GM19099 (cell line): ENCODE results near the gene ANKRD55.

Source experiments
- POLR2A ChIP-seq: IDR thresholded peaks from 3 replicates; pipeline ENCODE4 v1.6.1; 2011; ENCODE audit warnings: low read depth; ENCODE audit not compliant: insufficient read length; ENCODE audit errors: extremely low read depth

ANKRD55 gene

DNA sequence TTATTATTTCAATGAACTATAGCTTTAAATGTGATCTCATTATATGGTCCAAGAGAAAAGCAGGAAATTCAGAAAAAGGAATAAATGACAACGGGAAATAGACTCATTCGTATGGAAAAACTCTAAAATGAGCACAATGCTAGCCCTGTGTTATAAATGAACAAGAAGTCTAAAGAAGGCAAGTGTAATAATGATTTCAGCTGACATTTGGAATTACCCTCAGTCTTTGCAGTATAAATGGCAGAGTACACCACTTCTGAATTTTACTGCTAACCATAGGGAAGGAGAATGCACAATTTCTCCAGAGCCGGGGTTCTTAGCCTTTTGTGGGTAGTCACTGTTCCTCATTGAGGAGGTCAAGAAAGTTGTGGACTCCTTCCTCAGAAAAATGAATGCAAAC is 93.1 kb downstream of the ANKRD55 start:
- no peak for TF ChIP-seq POLR2A

DNA sequence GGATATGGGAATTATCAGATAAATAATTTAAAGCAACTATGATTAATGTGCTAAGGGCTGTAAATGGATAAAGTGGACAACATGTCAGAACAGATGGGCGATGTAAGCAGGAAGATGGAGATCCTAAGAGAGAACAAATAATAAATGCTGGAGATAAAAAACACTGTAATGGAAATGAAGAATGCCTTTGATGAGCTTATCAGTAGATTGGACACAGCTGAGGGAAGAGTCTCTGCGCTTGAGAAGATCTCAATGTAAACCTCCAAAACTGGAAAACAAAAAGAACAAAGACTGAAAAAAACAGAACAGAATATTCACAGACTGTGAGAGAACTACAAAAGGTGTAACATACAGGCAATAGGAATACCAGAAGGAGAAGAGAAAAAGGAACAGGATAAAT is 102.5 kb downstream of the ANKRD55 start:
- no peak for TF ChIP-seq POLR2A

DNA sequence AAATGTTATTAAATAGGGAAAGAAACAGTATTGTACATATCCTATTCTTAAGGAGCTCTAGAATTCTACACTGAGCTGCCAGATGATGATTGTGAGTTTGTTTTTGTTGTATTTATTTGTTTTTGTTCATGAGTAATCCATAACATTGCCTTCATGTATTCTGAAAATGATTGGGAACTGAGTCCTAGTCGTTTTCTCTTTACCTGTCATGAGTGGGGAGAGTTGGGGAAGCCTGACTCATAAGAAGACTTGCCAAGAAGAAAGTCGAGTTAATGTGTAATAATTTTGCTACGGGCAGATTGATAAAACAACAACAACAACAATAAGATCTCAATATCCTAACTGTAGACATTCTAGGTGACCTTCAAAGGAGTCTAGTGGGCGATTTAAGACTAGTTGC is 103.8 kb downstream of the ANKRD55 start:
- TF ChIP-seq POLR2A: no peak

DNA sequence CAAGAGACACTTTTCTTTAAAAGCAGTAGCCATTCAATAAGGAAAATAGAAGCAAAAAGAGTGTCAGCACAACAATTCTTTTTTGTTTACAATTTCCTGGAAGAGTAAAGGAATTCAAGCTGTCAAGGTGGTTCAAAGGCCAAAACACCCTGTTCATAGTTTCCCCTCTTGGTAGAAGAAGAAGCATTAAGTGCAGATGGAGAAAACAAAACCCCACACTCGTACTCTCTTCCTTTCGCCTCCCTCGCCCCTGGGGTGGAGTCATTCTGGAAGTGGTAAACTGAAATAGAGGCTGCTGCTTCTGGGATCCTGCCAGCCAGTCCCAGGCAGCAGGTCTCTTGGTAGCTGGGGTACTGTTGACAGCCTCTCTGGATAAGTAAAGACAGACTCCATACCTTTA is 105.0 kb downstream of the ANKRD55 start:
- no peak for TF ChIP-seq POLR2A

DNA sequence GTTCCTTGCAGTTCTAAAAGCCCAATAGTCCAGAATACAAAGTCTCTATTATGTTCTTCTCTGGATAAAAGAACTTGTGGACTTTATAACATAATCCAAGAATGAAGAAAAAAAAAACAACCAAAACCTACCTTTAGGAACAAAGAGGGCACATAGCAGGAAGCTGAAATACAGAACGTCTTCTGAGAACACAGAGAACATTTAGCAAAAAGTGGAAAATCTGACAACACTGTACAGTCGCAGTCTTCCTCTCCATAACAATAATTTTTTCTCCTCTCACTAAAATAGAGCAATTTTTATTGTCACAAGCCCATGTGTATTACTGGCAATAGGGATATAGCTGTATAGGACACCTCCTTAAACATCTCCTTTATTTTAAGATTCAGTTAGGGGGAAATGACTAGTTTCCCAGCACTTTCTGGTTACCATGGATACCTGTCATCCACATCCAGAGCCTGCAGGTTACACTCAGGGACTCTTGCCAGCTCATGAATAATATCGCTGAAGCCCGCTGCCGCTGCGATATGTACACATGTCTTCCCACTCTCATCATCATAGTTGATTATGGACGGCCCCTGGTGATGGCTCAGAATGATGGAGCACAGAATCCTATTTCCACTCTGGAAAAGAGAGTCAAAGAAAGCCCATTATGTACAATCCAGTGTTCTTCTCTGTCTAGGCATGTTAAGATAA is 106.5 kb downstream of the ANKRD55 start:
- TF ChIP-seq POLR2A: no peak

DNA sequence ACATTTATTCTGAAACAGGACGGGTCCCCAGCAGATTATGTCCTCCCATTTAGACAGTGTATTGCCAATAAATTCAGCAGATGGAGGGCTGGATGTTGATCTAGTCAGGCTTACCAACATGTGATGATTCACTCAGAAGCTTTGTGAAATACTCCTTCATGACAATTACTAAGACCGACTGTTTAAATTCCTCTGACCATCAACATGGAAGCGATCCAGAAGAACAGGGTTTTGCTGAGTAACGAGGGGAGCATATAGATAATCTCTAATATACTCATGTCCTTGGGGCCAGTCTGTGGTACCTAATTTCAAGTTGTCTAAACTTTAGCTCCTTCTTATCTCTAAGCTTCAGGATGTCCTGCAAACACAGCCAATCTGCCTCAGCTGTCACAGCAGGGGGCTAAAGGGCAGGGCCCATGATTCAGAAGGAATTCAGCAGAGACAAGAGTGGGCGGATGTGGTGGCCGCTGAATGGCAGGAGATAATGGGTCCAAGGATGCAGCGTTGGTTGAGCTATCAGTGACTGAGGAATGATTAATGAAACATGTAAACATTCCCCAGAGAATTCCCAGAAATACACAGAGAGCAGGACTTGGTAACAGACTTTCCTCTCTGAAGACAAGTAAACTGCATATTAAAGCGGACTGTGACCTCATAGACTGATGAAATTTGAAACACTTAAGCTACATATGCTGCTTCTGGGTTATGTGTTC is 109.4 kb downstream of the ANKRD55 start:
- no peak for TF ChIP-seq POLR2A

DNA sequence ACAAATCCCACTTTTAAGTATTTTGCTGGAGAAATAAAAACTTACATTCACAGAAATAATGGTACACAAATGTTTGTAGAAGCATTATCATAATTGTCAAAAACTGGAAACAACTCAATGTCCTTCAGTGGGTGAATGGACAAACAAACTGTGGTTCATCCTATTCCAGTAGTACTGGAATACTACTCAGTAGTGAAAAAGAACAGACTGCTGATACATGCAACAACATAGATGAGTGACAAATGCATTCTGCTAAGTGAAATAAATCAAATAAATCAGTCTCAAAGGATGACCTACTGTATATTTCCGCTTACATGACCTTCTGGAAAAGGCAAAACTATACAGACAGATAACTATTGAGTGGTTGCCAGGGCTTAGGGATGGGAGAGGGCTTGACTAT is 114.1 kb downstream of the ANKRD55 start:
- TF ChIP-seq POLR2A: no peak

DNA sequence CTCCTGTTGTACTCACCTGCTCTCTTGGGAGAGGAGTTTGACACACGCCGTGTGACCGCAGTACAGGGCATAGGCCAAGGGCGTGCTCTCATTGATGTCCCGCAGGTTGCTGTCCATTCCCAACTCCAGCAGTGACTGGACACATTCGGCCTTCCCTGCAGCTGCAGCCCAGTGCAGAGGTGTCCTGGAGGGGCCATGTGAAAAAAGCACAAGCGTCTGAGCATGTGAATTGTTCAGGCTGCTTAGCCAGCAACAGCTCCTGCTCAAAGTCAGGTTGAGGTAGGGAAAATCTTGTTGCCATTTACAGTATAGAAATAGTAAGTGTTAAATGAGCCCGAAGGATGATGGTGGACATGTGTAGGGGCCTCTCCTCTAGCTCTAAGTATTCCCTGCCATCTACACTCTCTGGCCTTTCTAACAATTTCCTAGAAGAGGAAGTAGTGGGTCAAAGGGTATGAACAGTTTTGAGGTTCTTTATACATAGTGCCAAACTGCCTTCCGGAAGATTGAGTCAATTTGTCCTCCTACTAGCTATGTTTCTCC is 116.5 kb downstream of the ANKRD55 start:
- no peak for TF ChIP-seq POLR2A

DNA sequence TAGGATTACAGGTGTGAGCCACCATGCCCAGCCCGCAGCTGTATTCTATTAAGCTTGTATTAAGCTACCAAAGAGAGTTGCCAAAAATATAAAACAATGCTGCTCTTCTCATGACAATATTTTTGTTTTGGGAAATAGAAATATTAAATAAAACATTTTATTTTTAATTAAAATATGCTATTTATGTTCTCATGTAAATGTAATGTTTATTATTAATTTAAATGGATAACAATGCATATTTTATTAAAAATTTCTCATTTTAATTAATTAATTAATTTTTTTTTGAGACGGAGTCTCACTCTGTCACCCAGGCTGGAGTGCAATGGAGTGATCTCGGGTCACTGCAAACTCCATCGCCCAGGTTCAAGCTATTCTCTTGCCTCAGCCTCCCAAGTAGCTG is 117.5 kb downstream of the ANKRD55 start:
- TF ChIP-seq POLR2A: no peak

DNA sequence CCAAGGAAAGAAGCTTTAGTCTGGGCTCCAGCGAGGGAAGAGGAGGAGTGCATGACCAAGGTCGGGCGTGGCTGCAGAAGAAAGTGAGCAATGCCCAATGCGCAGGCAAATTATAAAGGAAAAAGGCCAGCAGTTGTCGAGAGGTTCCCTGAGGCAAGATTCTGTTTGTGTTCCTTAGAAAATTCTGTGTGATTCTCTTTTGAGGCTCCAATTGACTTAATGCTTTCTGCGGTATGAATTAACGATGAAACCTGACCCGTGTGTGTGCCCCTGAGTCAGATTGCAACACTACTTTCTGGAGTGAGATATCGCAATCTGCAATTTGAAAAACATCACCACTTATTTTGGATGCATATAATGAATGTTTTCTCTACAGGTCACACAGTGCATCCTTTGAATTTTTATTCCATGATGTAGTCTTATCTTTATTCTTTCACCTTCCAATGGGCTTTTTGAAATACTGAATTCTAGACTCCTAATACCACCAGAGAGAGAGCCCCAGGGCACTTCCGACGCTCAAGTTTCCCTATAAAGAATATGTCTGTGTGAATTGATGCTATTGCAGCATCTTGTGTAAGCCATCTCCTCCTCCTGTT is 120.5 kb downstream of the ANKRD55 start:
- TF ChIP-seq POLR2A: no peak

DNA sequence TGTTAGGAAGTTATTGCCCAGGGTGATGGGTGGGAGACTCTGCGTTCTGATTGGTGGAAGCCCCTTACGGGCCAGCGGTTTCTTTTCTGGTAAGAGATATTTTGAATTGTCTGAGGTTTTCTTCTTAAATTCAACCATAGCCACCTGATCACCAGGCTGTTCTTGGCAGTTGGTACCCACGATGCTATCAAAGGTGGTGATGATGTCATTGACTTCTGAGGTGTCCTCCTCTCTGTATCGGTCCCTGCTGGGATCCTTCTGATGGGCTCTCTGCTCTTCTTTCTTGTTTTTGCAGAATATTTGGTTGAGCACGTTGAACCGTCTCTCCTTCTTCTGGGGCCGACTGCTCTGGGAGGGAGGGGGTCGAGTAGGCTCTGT is 121.7 kb downstream of the ANKRD55 start:
- TF ChIP-seq POLR2A: no peak

DNA sequence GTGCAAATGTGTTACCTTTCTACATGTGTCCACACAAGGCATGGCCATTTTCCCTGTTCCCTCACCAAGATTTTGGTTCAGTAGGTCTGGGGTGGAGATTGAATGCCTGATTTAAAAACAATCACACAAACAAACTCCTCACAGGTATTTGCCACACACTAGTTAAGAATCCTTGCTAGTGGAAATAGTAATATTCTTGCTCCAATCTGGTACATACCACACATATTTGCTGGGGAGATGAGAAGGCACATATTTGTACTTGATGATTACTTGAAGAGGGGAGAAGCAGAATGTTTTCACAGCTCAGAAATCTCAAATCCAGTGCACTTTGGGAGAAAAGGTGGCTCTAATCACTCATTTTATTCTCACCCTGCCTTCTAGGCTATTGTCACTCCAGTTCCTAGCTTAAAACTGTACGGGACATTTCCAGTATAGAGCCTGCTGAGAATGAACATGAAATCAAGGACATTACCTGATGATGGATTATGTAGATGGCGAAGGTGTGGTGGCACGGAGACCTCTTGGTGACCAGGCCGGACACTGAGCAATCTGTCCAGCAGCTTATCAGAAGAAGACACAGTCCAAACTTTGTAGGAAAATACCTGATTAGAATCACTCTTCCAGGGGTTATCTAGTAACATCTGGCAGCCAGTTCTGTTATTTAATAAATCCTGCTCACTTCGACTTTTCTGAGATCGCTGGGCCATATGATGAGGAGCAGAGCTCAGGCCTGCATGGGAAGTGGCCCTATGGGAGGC is 122.3 kb downstream of the ANKRD55 start:
- no peak for TF ChIP-seq POLR2A

DNA sequence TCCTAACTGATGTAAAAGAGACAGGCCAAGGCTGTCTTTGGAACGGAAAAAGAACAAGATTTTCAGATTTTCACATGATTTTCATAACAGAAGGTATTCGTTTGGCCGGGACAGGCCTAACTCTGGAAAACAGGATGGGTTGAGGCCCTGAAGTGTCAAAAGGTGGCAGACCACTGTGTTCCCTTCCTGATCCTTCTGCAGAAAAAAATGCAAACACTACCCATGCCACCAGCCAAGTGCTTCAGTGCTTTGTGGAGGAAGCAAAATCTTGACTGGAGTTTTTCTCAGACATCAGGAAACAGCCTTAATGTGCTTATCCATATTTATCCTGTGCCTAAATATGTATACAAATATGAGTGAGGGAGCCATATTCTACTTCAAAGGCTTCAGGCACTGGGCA is 124.9 kb downstream of the ANKRD55 start:
- TF ChIP-seq POLR2A: no peak

DNA sequence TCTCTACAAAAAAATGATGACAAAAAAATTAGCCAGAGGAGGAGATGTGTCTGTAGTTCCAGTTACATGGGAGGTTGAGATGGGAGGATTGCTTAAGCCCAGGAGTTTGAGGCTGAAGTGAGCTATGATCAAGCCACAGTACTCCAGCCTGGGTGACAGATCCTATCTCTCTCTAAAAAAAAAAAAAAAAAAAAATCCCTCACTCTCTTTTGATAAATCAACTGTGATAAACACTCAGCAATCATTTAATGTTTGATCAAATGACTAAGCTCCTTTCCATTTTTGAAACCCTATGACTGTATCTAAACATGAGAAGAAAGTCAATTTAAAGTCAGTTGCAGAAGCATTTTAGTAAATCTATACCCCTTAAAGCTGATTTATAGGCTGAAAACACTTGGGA is 126.3 kb downstream of the ANKRD55 start:
- TF ChIP-seq POLR2A: no peak

DNA sequence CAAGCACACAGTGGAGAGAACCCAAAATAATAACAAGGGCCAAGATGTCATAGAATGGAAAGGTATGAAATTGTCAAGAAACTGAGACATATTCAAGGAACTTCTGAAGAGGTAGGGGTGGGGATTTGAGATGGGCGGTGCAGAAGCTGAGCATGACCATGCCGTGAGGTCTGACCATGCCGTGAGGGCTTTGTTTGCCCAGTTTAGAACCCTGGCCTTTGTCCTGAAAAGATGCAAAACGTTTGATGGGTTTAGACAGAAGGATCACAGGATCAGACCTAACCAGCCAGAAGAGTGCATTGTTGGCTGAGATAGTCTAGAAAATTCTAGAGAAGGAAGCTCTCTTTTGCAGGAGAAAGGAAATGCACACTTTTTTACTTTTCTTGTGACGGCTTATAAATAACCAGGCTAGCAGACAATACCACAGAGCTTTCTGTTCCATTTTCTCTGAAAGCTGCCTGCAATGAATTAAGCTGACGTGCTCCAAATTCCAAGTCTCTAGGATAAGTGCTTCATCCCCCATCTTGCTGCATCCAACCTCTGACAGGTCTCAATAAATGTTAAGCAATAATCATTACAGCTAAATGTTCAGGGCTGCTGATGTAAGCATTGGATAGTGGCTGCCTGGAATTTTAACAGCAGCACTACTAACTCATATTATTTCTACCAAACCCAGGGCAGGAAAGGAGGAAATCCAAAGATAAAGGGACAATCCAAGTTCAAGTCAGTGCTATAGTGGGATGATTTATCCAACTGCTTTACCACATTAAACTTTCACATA is 127.4 kb downstream of the ANKRD55 start:
- no peak for TF ChIP-seq POLR2A

DNA sequence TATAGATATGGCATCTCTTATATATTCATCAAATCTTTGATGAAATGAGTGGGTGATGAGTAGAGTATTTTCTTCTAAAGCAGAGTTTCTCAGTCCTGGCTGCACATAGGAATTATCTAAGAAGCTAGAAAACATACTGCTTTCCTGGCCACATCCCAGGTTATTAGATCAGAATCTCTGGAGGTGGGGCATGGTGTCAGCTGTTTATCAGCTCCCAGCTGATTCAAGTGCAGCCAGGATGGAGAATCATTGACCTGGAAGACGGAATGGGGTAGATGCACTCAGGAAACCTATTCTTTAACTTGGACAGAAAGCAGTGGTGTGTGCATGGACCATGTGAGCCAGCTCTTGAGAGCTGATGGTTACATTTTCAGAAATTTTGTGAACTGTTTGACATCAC is 130.2 kb downstream of the ANKRD55 start:
- no peak for TF ChIP-seq POLR2A
